HepG2 (cell line): ENCODE results near the gene GPRC5B. TPM values are rescaled to one million over a fixed set of nuclear protein-coding genes. Genes with fewer than 3 reads are reported as not detected.

Source experiments
- ATAC-seq: fragments of 200-7000 bp; cut with Tn5 transposase; 3 replicates; pipeline ENCODE4 v1.9.1; 2020; ENCODE audit warnings: mild to moderate bottlenecking, moderate library complexity
- BruUV-seq: library from RNA; stranded (reverse); fragments of 400-500 nt; replicated peaks from 2 replicates; lab custom pipeline; 2021; lab: Mats Ljungman, UMichigan
- CTCF ChIA-PET: fragments of 300-600 bp; formaldehyde crosslinking; extraction: SDS; loops from one replicate; lab custom pipeline; 2021; ENCODE audit warnings: low total read pairs, inconsistent platforms, low intra/inter-chr PET ratio; lab: Yijun Ruan, JAX
- POLR2A ChIA-PET: fragments of 350-600 bp; sonication (Branson Sonifier 250); formaldehyde crosslinking; loops from one replicate; lab custom pipeline; 2020; ENCODE audit warnings: antibody characterized with exemption, inconsistent platforms; lab: Yijun Ruan, JAX
- DNase-seq: peaks from one replicate; pipeline ENCODE4 v3.0.0-alpha.2; 2015; ENCODE audit warnings: low spot score
- FAIRE-seq: peaks from 3 replicates; lab custom pipeline; 2011; peaks lifted over from hg19 to GRCh38; lab: Jason Lieb, UNC
- H2AFZ ChIP-seq: one replicate; pipeline ENCODE4 v1.6.1; 2011; ENCODE audit warnings: low read length, inconsistent platforms
- H3K27ac ChIP-seq: fragments of 300-600 bp; 3 replicates; pipeline ENCODE4 v1.8.0; 2011; ENCODE audit warnings: mixed run types, mild to moderate bottlenecking, mixed read lengths, low read length, inconsistent platforms; ENCODE audit not compliant: insufficient read depth; ENCODE audit errors: extremely low read length
- H3K27me3 ChIP-seq, 2 experiments: fragments of 200-600 bp in 1 of 2; 2 replicates in 1 of 2; 3 replicates in 1 of 2; pipeline versions ENCODE4 v1.6.0 to v1.8.0; 2011; ENCODE audit warnings: low read length in 2 of 2, mild to moderate bottlenecking in 2 of 2, moderate library complexity in 2 of 2, inconsistent platforms in 1 of 2; ENCODE audit not compliant: insufficient read depth in 2 of 2, control insufficient read depth in 1 of 2
- H3K36me3 ChIP-seq, 2 experiments: fragments of 200-600 bp in 1 of 2; replicated peaks in 1 of 2; 2 replicates in 1 of 2; 3 replicates in 1 of 2; pipeline versions ENCODE4 v1.5.1 to v1.8.0; 2011; ENCODE audit warnings: low read length in 2 of 2, inconsistent platforms in 1 of 2; ENCODE audit not compliant: insufficient read depth in 2 of 2, control insufficient read depth in 1 of 2
- H3K4me1 ChIP-seq: 2 replicates; pipeline ENCODE4 v1.5.1; 2012; ENCODE audit warnings: low read length, inconsistent platforms; ENCODE audit not compliant: insufficient read depth
- H3K4me2 ChIP-seq: 2 replicates; pipeline ENCODE4 v1.6.0; 2011; ENCODE audit warnings: low read depth, low read length, inconsistent platforms
- H3K4me3 ChIP-seq, 3 experiments: fragments of 200-600 bp in 1 of 3; sonication (generic), shearing (Covaris generic) in 1 of 3; replicated peaks in 1 of 3; 2 replicates each; pipeline ENCODE4 v1.5.1; 2011 to 2016; ENCODE audit warnings: low read length in 3 of 3, inconsistent platforms in 2 of 3, low read depth in 2 of 3, mild to moderate bottlenecking in 2 of 3, control low read depth in 1 of 3, mixed read lengths in 1 of 3; ENCODE audit not compliant: insufficient read depth in 1 of 3
- H3K79me2 ChIP-seq: one replicate; pipeline ENCODE4 v1.6.1; 2011; ENCODE audit warnings: low read length, inconsistent platforms; ENCODE audit not compliant: insufficient read depth
- H3K9ac ChIP-seq: 2 replicates; pipeline ENCODE4 v1.6.0; 2011; ENCODE audit warnings: mild to moderate bottlenecking, low read depth, low read length, inconsistent platforms; ENCODE audit not compliant: insufficient read depth
- H3K9me3 ChIP-seq: 2 replicates; pipeline ENCODE4 v1.5.1; 2012; ENCODE audit warnings: mild to moderate bottlenecking, low read length
- H4K20me1 ChIP-seq: 2 replicates; pipeline ENCODE4 v1.6.0; 2011; ENCODE audit warnings: inconsistent platforms, mild to moderate bottlenecking, low read length, moderate library complexity; ENCODE audit not compliant: insufficient read depth
- CHD4 ChIP-seq: fragments of 200-600 bp; sonication (generic); IDR thresholded peaks from 2 replicates; pipeline ENCODE4 v1.7.0; 2017; ENCODE audit warnings: mild to moderate bottlenecking, low read length, borderline replicate concordance
- FOXM1 ChIP-seq: sonication (generic); formaldehyde crosslinking; IDR thresholded peaks from 2 replicates; pipeline ENCODE4 v1.5.0; 2020; ENCODE audit warnings: missing genetic modification reagents
- GATA4 ChIP-seq: sonication (generic); IDR thresholded peaks from 2 replicates; pipeline ENCODE4 v1.6.1; 2016; ENCODE audit warnings: antibody characterized with exemption, low read depth, borderline replicate concordance
- GTF2F1 ChIP-seq: fragments of 150-350 bp; IDR thresholded peaks from 2 replicates; pipeline ENCODE4 v1.6.1; 2014; ENCODE audit warnings: low read length
- HOXD1 ChIP-seq: sonication (generic); formaldehyde crosslinking; IDR thresholded peaks from 2 replicates; pipeline ENCODE4 v1.5.0; 2020; ENCODE audit warnings: missing genetic modification reagents
- KDM4B ChIP-seq: sonication (generic); formaldehyde crosslinking; IDR thresholded peaks from 2 replicates; pipeline ENCODE4 v1.4.0; 2020; ENCODE audit warnings: missing genetic modification reagents
- MTA1 ChIP-seq: sonication (generic); formaldehyde crosslinking; IDR thresholded peaks from 2 replicates; pipeline ENCODE4 v1.4.0; 2020; ENCODE audit warnings: missing genetic modification reagents, mild to moderate bottlenecking, borderline replicate concordance
- RARG ChIP-seq: sonication (generic); formaldehyde crosslinking; IDR thresholded peaks from 2 replicates; pipeline ENCODE4 v1.4.0; 2020; ENCODE audit warnings: low read depth, mild to moderate bottlenecking, missing genetic modification reagents
- SNAPC4 ChIP-seq: sonication (generic); formaldehyde crosslinking; IDR thresholded peaks from 2 replicates; pipeline ENCODE4 v1.4.0; 2020; ENCODE audit warnings: mild to moderate bottlenecking, missing genetic modification reagents
- SRSF4 ChIP-seq: fragments of 200-400 bp; formaldehyde crosslinking; IDR thresholded peaks from one replicate; pipeline ENCODE4 v1.6.1; 2018; ENCODE audit warnings: mild to moderate bottlenecking, low read depth, low read length, moderate library complexity; ENCODE audit not compliant: poor library complexity, severe bottlenecking
- TRIM24 ChIP-seq: sonication (generic); formaldehyde crosslinking; IDR thresholded peaks from 2 replicates; pipeline ENCODE4 v1.8.0; 2022; ENCODE audit warnings: mild to moderate bottlenecking, missing genetic modification reagents
- ZNF496 ChIP-seq: sonication (generic); formaldehyde crosslinking; IDR thresholded peaks from 2 replicates; pipeline ENCODE4 v1.8.1; 2023; ENCODE audit warnings: mild to moderate bottlenecking, moderate library complexity, missing genetic modification reagents; ENCODE audit not compliant: insufficient replicate concordance
- ZNF503 ChIP-seq: sonication (generic); formaldehyde crosslinking; IDR thresholded peaks from 2 replicates; pipeline ENCODE4 v1.4.0; 2020; ENCODE audit warnings: missing genetic modification reagents
- ZNF605 ChIP-seq: sonication (generic); formaldehyde crosslinking; IDR thresholded peaks from 2 replicates; pipeline ENCODE4 v1.8.0; 2022; ENCODE audit warnings: mild to moderate bottlenecking, missing genetic modification reagents
- ZNF761 ChIP-seq: sonication (generic); formaldehyde crosslinking; conservative IDR thresholded peaks from 2 replicates; pipeline ENCODE4 v1.4.0; 2020; ENCODE audit warnings: mild to moderate bottlenecking, missing genetic modification reagents
- WGBS: methylation state at CpG from one replicate; pipeline ENCODE4 v1.1.6; 2017; ENCODE audit warnings: low lambda C conversion rate; 5-methylcytosine and 5-hydroxymethylcytosine counted together
- in situ Hi-C: cut with HindIII; loops from 2 replicates; pipeline ENCODE4 v1.10.0; 2017; ENCODE audit warnings: low pct_unique_long_range_greater_than_20kb; ENCODE audit not compliant: extremely low pct_ligation_motif_present
- intact Hi-C: fragments of 100-400 bp; cut with micrococcal nuclease; formaldehyde crosslinking; loops from one replicate; pipeline ENCODE4 v1.10.0; 2022; ENCODE audit not compliant: unreplicated experiment
- polyA plus RNA-seq, 8 experiments: library from polyadenylated mRNA; depleted of rRNA in 3 of 8; stranded (reverse) in 7 of 8; unstranded in 1 of 8; fragments of >200 nt; fragmentation: Illumina TruSeq in 4 of 8; extraction: Trizol in 4 of 8; gene quantifications; 2 replicates each; pipeline versions ENCODE4 v1.2.1 to v1.2.3, GENCODE V29; 2011 to 2016; ENCODE audit warnings: low read depth in 4 of 8, missing spikeins in 1 of 8, mixed read lengths in 1 of 8; ENCODE audit not compliant: insufficient read depth in 1 of 8
- total RNA-seq, 5 experiments: library from RNA; depleted of rRNA; stranded (reverse); fragments of >200 nt; fragmentation: Illumina TruSeq; extraction: Trizol; gene quantifications; 2 replicates each; pipeline ENCODE4 v1.2.3, GENCODE V29; 2016; ENCODE audit warnings: low read depth in 1 of 5

GPRC5B gene
- total and polyA plus RNA-seq, 2 of the 13 experiments (the other 11 are each of a cell fraction or from before 2014, with no cell fraction given), result 0.46 to 0.53 TPM

- no peaks in the 10 kb centered on the region; a peak in 1 of 5 replicates for H3K27me3 ChIP-seq
- no TSS peak for BruUV-seq
- POLR2A ChIA-PET, result no interaction called here
- no peak overlapping the region for H3K4me3 ChIP-seq
- H4K20me1 ChIP-seq, result no peaks in the 10 kb centered on the region
- H3K9me3 ChIP-seq, result no peaks in the 10 kb centered on the region
- no peaks in the 10 kb centered on the region for H3K36me3 ChIP-seq
- H3K27ac ChIP-seq, result no peak overlapping the region
- no peaks in the 10 kb centered on the region for H3K79me2 ChIP-seq
- no peak overlapping the region for H2AFZ ChIP-seq
- H3K4me1 ChIP-seq, result no peaks in the 10 kb centered on the region
- in situ Hi-C loops (no loop called here), intact Hi-C loops (no loop called here)
- H3K9ac ChIP-seq, result no peak overlapping the region
- WGBS, result 53% methylated on average over 12 of the region's 12 CpGs
- CTCF ChIA-PET, result no interaction called here
- H3K4me2 ChIP-seq, result no peak overlapping the region
- no peak for FAIRE-seq
- no peak for DNase-seq
- ATAC-seq, result no peak
- no peak for TF ChIP-seq TRIM24 (CRISPR knock-in tag)
- TF ChIP-seq ZNF761 (CRISPR knock-in tag), result no peak
- TF ChIP-seq CHD4, result no peak
- no peak for TF ChIP-seq RARG (CRISPR knock-in tag)
- no peak for TF ChIP-seq SNAPC4
- no peak for TF ChIP-seq ZNF503 (CRISPR knock-in tag)
- no peak for TF ChIP-seq MTA1 (CRISPR knock-in tag)
- TF ChIP-seq SRSF4, result no peak
- TF ChIP-seq ZNF605, result no peak
- TF ChIP-seq HOXD1 (CRISPR knock-in tag), result no peak
- TF ChIP-seq GATA4, result no peak
- TF ChIP-seq ZNF496, result no peak
- no peak for TF ChIP-seq FOXM1 (CRISPR knock-in tag)
- TF ChIP-seq GTF2F1, result no peak
- TF ChIP-seq KDM4B (CRISPR knock-in tag), result no peak
Measured at GRCh38 chr16:19872935-19873334, 11.7 kb downstream of the GPRC5B start.
